B cell (primary cell): ENCODE results near the gene CRELD2. TPM values are rescaled to one million over a fixed set of nuclear protein-coding genes. Genes with fewer than 3 reads are reported as not detected.

ENCODE experiments used
- ATAC-seq: fragments of 200-7000 bp; cut with Tn5 transposase; one replicate; pipeline ENCODE4 v1.10.0; 2021; ENCODE audit warnings: low read depth, mild to moderate bottlenecking, moderate number of reproducible peaks, moderate library complexity
- CTCF ChIA-PET: fragments of 350-600 bp; sonication (Branson Sonifier 250); formaldehyde crosslinking; loops from one replicate; lab custom pipeline; 2021; ENCODE audit warnings: antibody characterized with exemption, inconsistent platforms; lab: Charles Lee
- POLR2A ChIA-PET: fragments of 350-600 bp; sonication (Branson Sonifier 250); formaldehyde crosslinking; loops from one replicate; lab custom pipeline; 2021; ENCODE audit warnings: antibody characterized with exemption; lab: Charles Lee
- DNase-seq: peaks from one replicate; pipeline ENCODE4 v3.0.0; 2013
- H2AFZ ChIP-seq: 2 replicates; pipeline ENCODE4 v1.6.1; 2012; ENCODE audit warnings: mild to moderate bottlenecking, low read depth, low read length; ENCODE audit not compliant: insufficient read depth, poor library complexity, severe bottlenecking
- H3K27ac ChIP-seq, 2 donors: 1 replicate in 1 of 2; 2 replicates in 1 of 2; pipeline ENCODE4 v1.5.1; 2012 to 2013; ENCODE audit warnings: low read length in 2 of 2, mild to moderate bottlenecking in 2 of 2, moderate library complexity in 1 of 2
- H3K27me3 ChIP-seq, 4 experiments: fragments of 200-600 bp in 1 of 4; sonication (generic) in 1 of 4; replicated peaks in 1 of 4; 1 replicate in 2 of 4; 2 replicates in 2 of 4; pipeline versions ENCODE4 v1.6.1 to v1.7.0; 2013 to 2016; ENCODE audit warnings: low read length in 3 of 4, mild to moderate bottlenecking in 2 of 4, mixed read lengths in 1 of 4, moderate library complexity in 1 of 4; ENCODE audit not compliant: insufficient read depth in 4 of 4, control insufficient read depth in 3 of 4; ENCODE audit errors: control extremely low read depth in 1 of 4
- H3K36me3 ChIP-seq, 2 experiments: replicated peaks in 1 of 2; 1 replicate in 1 of 2; 2 replicates in 1 of 2; pipeline versions ENCODE4 v1.6.1 to v1.7.1; 2013; ENCODE audit warnings: low read length in 1 of 2; ENCODE audit not compliant: insufficient read depth in 2 of 2, control insufficient read depth in 1 of 2; ENCODE audit errors: control extremely low read depth in 1 of 2, extremely low read depth in 1 of 2
- H3K4me1 ChIP-seq, 2 donors: fragments of 200-600 bp in 1 of 2; sonication (generic) in 1 of 2; 1 replicate in 1 of 2; 2 replicates in 1 of 2; pipeline versions ENCODE4 v1.5.1 to v1.6.1; 2013 to 2017; ENCODE audit warnings: low read length in 2 of 2; ENCODE audit not compliant: control insufficient read depth in 2 of 2, insufficient read depth in 2 of 2
- H3K4me2 ChIP-seq: replicated peaks from 2 replicates; pipeline ENCODE3; 2012; ENCODE audit warnings: mild to moderate bottlenecking, low read depth, low read length; ENCODE audit not compliant: poor library complexity, severe bottlenecking
- H3K4me3 ChIP-seq, 5 experiments: fragments of 200-600 bp in 1 of 5; sonication (generic) in 1 of 5; 1 replicate in 3 of 5; 2 replicates in 2 of 5; pipeline versions ENCODE4 v1.5.1 to v1.7.0; 2011 to 2016; ENCODE audit warnings: low read length in 4 of 5, mild to moderate bottlenecking in 4 of 5, low read depth in 2 of 5, control low read depth in 1 of 5, moderate library complexity in 1 of 5; ENCODE audit not compliant: insufficient read depth in 1 of 5; ENCODE audit errors: control extremely low read depth in 1 of 5, extremely low read depth in 1 of 5
- H3K79me2 ChIP-seq: fragments of 200-600 bp; sonication (generic); one replicate; pipeline ENCODE4 v1.6.0; 2016; ENCODE audit warnings: low read length; ENCODE audit not compliant: control insufficient read depth, insufficient read depth
- H3K9ac ChIP-seq: fragments of 200-600 bp; sonication (generic); 2 replicates; pipeline ENCODE4 v1.6.1; 2017; ENCODE audit warnings: mild to moderate bottlenecking, low read length, moderate library complexity
- H3K9me3 ChIP-seq, 3 donors: one replicate each; pipeline versions ENCODE4 v1.6.1 to v1.7.1; 2013; ENCODE audit warnings: low read length in 2 of 3; ENCODE audit not compliant: control insufficient read depth in 2 of 3, insufficient read depth in 1 of 3; ENCODE audit errors: control extremely low read depth in 1 of 3
- H4K20me1 ChIP-seq: 2 replicates; pipeline ENCODE4 v1.6.0; 2012; ENCODE audit warnings: mild to moderate bottlenecking, low read length; ENCODE audit not compliant: insufficient read depth, control insufficient read depth, poor library complexity, severe bottlenecking
- H3K27ac Mint-ChIP-seq: one replicate; pipeline ENCODE4 v1.8.0; 2021; ENCODE audit warnings: mixed read lengths
- H3K27me3 Mint-ChIP-seq: one replicate; pipeline ENCODE4 v1.8.0; 2021; ENCODE audit warnings: mixed read lengths
- H3K4me1 Mint-ChIP-seq: one replicate; pipeline ENCODE4 v1.8.0; 2021; ENCODE audit warnings: mixed read lengths
- H3K4me3 Mint-ChIP-seq: one replicate; pipeline ENCODE4 v1.8.0; 2021; ENCODE audit warnings: mixed read lengths
- H3K9me3 Mint-ChIP-seq: one replicate; pipeline ENCODE4 v1.8.0; 2022; ENCODE audit warnings: mixed read lengths; ENCODE audit not compliant: insufficient read depth
- EZH2 ChIP-seq: IDR thresholded peaks from 2 replicates; pipeline ENCODE4 v1.6.1; 2012; ENCODE audit warnings: borderline replicate concordance, low read depth, mild to moderate bottlenecking, moderate library complexity, low read length; ENCODE audit not compliant: insufficient read depth, poor library complexity, severe bottlenecking
- WGBS: methylation state at CpG from one replicate; pipeline ENCODE4 v1.1.5; 2013; ENCODE audit warnings: missing lambda C conversion rate; ENCODE audit not compliant: insufficient coverage; 5-methylcytosine and 5-hydroxymethylcytosine counted together
- intact Hi-C: fragments of 100-400 bp; cut with micrococcal nuclease; formaldehyde crosslinking; loops from one replicate; pipeline ENCODE4 v1.10.0; 2022
- polyA plus RNA-seq: library from polyadenylated mRNA; depleted of rRNA; stranded (reverse); fragments of >200 nt; gene quantifications from 2 replicates; pipeline ENCODE4 v1.2.3, GENCODE V29; 2012
- total RNA-seq, 2 donors: library from RNA; stranded (reverse); fragments of 120-200 nt in 1 of 2; gene quantifications; 1 replicate in 1 of 2; 2 replicates in 1 of 2; pipeline versions ENCODE4 v1.2.3 to v1.2.4, GENCODE V29; 2013 to 2022
- TF ChIP-seq, protein P1 (sequence below): fragments of 200-600 bp; IDR thresholded peaks from one replicate; pipeline ENCODE4 v1.8.0; 2022; ENCODE audit warnings: antibody characterized with exemption, mild to moderate bottlenecking

The CRELD2 gene
- total and polyA plus RNA-seq, 2 donors (not counting 1 experiment from before 2014, with no cell fraction given) = 35.9 to 41.9 TPM

DNA sequence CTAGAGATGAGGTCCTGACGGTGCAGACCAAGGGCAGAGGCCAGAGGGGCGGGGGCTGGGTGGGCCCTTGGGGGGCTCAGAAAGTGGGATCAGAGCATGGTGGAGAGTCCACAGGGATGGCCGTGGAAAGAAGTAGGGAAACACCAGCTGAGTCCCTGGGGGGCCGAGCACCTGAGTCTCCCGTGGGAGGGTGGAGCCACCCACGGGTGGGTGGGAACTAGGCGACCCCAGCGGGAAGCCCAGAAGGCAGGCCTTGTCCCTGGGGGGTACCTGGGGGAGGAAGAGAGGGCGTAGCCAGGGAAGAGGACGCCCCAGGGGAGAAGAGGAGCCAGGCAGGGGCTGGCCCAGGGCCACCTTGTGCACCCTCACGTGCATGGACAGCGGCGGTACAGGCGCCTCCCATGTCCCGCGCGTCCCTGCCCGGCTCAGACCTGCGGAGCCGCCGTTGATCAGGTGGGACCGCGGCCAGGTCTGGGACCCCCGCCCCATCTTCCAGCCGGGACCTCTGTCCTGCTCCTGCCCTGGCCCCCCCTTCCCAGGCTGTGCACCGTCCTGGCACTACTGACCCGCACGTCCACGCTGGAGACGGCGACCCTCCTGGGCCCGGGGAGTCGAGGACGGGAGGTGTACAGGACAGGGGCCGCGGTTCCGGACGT is 10.2 kb downstream of the CRELD2 start:
- ATAC-seq (no peak), DNase-seq (peak; percentile 47)
- H3K4me3 ChIP-seq = no peak overlapping the region
- no peak overlapping the region for H3K27ac ChIP-seq
- Mint-ChIP-seq H3K4me1 (peaks cover 65% of the 10 kb centered on the region), H3K27ac (peak overlapping the region; percentile 73), H3K9me3 (no peaks in the 10 kb centered on the region), H3K27me3 (no peaks in the 10 kb centered on the region), H3K4me3 (peak overlapping the region; percentile 26)
- POLR2A ChIA-PET = interaction anchor here (0.5 to 0.7 kb wide), 2 partner anchors 34 kb away, joined by 3 to 4 read pairs; no protein-coding TSS in a partner anchor
- TF ChIP-seq EZH2 = no peak
- TF ChIP-seq, protein P1, sequence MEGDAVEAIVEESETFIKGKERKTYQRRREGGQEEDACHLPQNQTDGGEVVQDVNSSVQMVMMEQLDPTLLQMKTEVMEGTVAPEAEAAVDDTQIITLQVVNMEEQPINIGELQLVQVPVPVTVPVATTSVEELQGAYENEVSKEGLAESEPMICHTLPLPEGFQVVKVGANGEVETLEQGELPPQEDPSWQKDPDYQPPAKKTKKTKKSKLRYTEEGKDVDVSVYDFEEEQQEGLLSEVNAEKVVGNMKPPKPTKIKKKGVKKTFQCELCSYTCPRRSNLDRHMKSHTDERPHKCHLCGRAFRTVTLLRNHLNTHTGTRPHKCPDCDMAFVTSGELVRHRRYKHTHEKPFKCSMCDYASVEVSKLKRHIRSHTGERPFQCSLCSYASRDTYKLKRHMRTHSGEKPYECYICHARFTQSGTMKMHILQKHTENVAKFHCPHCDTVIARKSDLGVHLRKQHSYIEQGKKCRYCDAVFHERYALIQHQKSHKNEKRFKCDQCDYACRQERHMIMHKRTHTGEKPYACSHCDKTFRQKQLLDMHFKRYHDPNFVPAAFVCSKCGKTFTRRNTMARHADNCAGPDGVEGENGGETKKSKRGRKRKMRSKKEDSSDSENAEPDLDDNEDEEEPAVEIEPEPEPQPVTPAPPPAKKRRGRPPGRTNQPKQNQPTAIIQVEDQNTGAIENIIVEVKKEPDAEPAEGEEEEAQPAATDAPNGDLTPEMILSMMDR = no peak
- CTCF ChIA-PET = interaction anchor here (0.5 to 2.9 kb wide), 2 partner anchors 102 to 200 kb away, joined by 6 to 31 read pairs; no protein-coding TSS in a partner anchor
- no peaks in the 10 kb centered on the region for H3K27me3 ChIP-seq
- peaks cover 67 to 79% of the 10 kb centered on the region in 2 donors for H3K4me1 ChIP-seq
- H3K4me2 ChIP-seq = peak overlapping the region; percentile 82
- H4K20me1 ChIP-seq = no peaks in the 10 kb centered on the region
- 49% methylated on average over 38 of the region's 38 CpGs for WGBS
- H3K9me3 ChIP-seq = peaks cover 0 to 17% (median 0%) of the 10 kb centered on the region in 3 donors
- H3K79me2 ChIP-seq = peaks cover 6% of the 10 kb centered on the region
- intact Hi-C loops = loop anchor here (5.0 kb wide), 2 partner anchors 101 to 279 kb away; partner anchors contain the start of gene BRD1
- H2AFZ ChIP-seq = peak overlapping the region; percentile 44
- no peak overlapping the region for H3K9ac ChIP-seq
- peaks cover 0 to 3% of the 10 kb centered on the region in 2 experiments for H3K36me3 ChIP-seq
